Measurements from ENCODE around the gene PPARA. TPM values are rescaled to one million over a fixed set of nuclear protein-coding genes. Genes with fewer than 3 reads are reported as not detected.

PPARA gene
- total and polyA plus RNA-seq, 12 donors, result 5.1 to 208 (median 37.4) TPM

DNA sequence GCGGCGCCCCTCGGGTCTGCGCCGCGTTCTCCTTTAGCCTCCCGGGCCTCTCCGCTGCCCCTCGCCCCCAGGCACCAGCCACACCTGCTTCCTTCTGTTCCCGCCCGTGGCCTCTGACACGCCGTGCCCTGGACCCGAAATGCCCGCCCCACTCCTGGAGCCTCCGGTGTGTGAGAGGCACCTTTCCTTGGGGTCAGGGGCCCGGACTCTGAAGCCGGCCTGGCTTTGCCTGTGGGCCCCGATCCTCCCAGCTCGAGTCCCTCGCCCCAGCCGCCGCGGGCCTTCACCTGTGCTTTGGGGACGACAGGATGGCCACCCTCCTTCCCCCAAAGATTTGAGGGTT lies 100.4 kb downstream of the PPARA start:
- DNase-seq, result no peak
- H3K36me3 ChIP-seq (replicated peaks in 1 of 2), result no peaks in the 10 kb centered on the region
- 0 to 18% (median 13%) methylated on average over 2 to 25 of the region's 25 CpGs; no CpG with 5 or more reads in 1 of the 4 donors for WGBS, 4 donors
- peaks cover 7 to 32% of the 10 kb centered on the region in 2 donors for H3K4me1 ChIP-seq (replicated peaks in 1 of 2)
- no peaks in the 10 kb centered on the region for H3K27me3 ChIP-seq
- H3K27ac ChIP-seq, result peak overlapping the region in 3 of 5 donors; percentile 83 to 91 (median 85)
- TF ChIP-seq, protein P1, sequence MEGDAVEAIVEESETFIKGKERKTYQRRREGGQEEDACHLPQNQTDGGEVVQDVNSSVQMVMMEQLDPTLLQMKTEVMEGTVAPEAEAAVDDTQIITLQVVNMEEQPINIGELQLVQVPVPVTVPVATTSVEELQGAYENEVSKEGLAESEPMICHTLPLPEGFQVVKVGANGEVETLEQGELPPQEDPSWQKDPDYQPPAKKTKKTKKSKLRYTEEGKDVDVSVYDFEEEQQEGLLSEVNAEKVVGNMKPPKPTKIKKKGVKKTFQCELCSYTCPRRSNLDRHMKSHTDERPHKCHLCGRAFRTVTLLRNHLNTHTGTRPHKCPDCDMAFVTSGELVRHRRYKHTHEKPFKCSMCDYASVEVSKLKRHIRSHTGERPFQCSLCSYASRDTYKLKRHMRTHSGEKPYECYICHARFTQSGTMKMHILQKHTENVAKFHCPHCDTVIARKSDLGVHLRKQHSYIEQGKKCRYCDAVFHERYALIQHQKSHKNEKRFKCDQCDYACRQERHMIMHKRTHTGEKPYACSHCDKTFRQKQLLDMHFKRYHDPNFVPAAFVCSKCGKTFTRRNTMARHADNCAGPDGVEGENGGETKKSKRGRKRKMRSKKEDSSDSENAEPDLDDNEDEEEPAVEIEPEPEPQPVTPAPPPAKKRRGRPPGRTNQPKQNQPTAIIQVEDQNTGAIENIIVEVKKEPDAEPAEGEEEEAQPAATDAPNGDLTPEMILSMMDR (IDR thresholded peaks at IDR 0.05), result no peak
- TF ChIP-seq POLR2A (IDR thresholded peaks at IDR 0.05), result no peak
- no peaks in the 10 kb centered on the region for H3K9me3 ChIP-seq (replicated peaks in 1 of 3)
- peak overlapping the region in 2 of 4 donors; percentile 69 to 83 for H3K4me3 ChIP-seq
- intact Hi-C loops (cut with DNase I), result loop anchor here in 1 of 2 donors (10.0 kb wide), 1 partner anchor 126 kb away; no protein-coding TSS in a partner anchor

DNA sequence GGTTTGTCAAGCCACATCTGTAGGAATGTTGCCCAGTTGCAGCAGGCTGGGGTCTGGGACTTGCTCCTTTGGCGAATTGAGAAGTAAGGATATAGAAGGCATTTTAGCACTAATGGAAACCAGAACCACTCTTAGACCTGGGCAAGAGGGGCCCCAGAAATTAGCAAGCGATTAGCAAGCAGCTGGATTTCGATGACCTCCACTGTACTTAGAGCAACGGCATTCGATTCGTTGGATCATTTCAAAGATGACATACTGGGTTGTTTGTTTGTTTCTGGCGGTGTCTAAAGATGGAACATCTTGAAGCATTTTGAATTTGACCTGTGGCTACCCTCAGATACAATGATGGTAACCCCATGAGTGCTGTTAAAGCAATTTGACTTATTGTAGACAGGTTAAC lies 100.9 kb downstream of the PPARA start:
- peaks cover 7 to 31% of the 10 kb centered on the region in 2 donors for H3K4me1 ChIP-seq (replicated peaks in 1 of 2)
- intact Hi-C loops (cut with DNase I), result loop anchor here in 1 of 2 donors (10.0 kb wide), 1 partner anchor 126 kb away; no protein-coding TSS in a partner anchor
- TF ChIP-seq POLR2A (IDR thresholded peaks at IDR 0.05), result no peak
- TF ChIP-seq, protein P1 (IDR thresholded peaks at IDR 0.05), result no peak
- H3K4me3 ChIP-seq, result peak overlapping the region in 1 of 4 donors; percentile 83
- WGBS, 4 donors, result 75 to 94% (median 86%) methylated on average over 7 of the region's 7 CpGs
- no peaks in the 10 kb centered on the region for H3K27me3 ChIP-seq
- H3K27ac ChIP-seq, result no peak overlapping the region
- DNase-seq, result no peak
- no peaks in the 10 kb centered on the region for H3K9me3 ChIP-seq (replicated peaks in 1 of 3)
- no peaks in the 10 kb centered on the region for H3K36me3 ChIP-seq (replicated peaks in 1 of 2)

DNA sequence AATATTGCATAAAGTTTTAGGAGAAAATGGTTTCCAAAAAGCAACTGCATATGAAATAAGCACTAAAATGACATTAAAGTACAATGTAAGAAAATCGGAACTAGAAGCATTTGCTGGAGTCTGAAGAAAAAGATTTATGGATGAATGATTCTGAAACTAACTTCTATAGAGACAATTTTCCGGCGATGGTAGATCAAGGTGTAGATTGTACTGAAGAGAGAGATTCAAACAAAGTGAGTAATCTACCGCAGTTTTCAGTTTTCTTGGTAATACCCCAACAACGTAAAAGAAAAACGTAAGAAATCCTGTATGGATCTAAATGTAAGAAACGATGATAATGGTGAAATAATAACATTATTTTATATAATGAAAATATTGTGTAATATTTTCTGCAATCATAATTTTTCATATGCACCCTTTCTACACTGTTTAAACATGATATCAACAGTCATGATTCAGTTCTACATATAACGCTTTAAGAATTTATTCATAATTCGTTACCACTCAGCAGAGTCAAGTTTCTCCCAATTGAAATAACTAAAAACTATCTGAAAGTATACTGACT lies 101.6 kb downstream of the PPARA start:
- Histone ChIP-seq H3K4me3 (no peak overlapping the region), H3K36me3 (replicated peaks in 1 of 2) (no peaks in the 10 kb centered on the region), H3K27ac (no peak overlapping the region), H3K4me1 (replicated peaks in 1 of 2) (peaks cover 7 to 31% of the 10 kb centered on the region in 2 donors), H3K27me3 (no peaks in the 10 kb centered on the region), H3K9me3 (replicated peaks in 1 of 3) (no peaks in the 10 kb centered on the region)
- intact Hi-C loops (cut with DNase I), result loop anchor here in 1 of 2 donors (10.0 kb wide), 1 partner anchor 127 kb away; no protein-coding TSS in a partner anchor
- 91 to 95% (median 94%) methylated on average over 9 of the region's 9 CpGs for WGBS, 4 donors
- no peak for DNase-seq
- TF ChIP-seq POLR2A (IDR thresholded peaks at IDR 0.05), result no peak
- TF ChIP-seq, protein P1 (IDR thresholded peaks at IDR 0.05), result no peak

DNA sequence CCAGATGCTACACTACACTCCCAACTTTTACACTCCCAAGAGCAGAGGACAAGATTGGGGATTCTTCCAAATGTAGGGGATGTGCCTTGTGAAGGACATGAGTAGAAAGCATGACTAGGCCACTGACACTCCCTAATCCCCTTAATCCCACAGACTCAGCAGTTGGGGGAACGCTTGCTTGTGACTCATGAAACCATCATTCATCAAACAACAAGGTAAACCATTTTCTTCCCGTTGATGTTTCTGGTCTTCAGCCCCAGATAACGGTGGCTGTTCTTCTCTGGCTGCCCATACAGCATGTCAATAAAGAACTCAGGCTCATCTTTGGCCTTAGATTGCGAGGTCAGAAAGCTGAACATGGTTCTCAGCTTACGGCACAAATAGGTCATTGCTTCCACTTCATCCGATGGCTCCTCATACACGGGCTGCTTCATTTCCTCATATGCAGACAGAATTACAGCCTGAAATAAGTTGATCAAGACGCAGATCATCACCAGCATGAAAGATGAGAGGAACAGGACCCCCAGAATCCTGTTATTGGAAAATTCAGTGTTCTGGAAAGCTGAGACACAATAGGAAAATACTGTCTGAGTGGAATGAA lies 106.1 kb downstream of the PPARA start:
- 57 to 87% (median 79%) methylated on average over 8 of the region's 8 CpGs for WGBS, 4 donors
- no peak for DNase-seq

More for the DNA sequence above, 106.1 kb downstream of the PPARA start:
- H3K9me3 ChIP-seq (replicated peaks in 1 of 3), result no peaks in the 10 kb centered on the region
- H3K4me3 ChIP-seq, result no peak overlapping the region
- H3K4me1 ChIP-seq (replicated peaks in 1 of 2), result no peaks in the 10 kb centered on the region
- no peaks in the 10 kb centered on the region for H3K36me3 ChIP-seq (replicated peaks in 1 of 2)
- TF ChIP-seq, protein P1 (IDR thresholded peaks at IDR 0.05), result no peak
- no peak for TF ChIP-seq POLR2A (IDR thresholded peaks at IDR 0.05)
- intact Hi-C loops (cut with DNase I), result loop anchor here in 1 of 2 donors (10.0 kb wide), 1 partner anchor 132 kb away; no protein-coding TSS in a partner anchor
- H3K27me3 ChIP-seq, result no peaks in the 10 kb centered on the region
- H3K27ac ChIP-seq, result no peak overlapping the region
